Fibroblast of villous mesenchyme (primary cell): Measurements from ENCODE around the gene IL17B. TPM values are rescaled to one million over a fixed set of nuclear protein-coding genes. Genes with fewer than 3 reads are reported as not detected.
A peak's percentile ranks its signal among the peaks of the same experiment; 100 is the strongest.
"Not testable (repeated sequence)": the region's sequence is repeated elsewhere in the genome, so short reads cannot be mapped to it uniquely, and the experiment has no call there.

Source experiments
- DNase-seq: peaks from one replicate; pipeline ENCODE4 v3.0.0-alpha.2; 2010; ENCODE audit warnings: low read depth
- H3K4me3 ChIP-seq: 2 replicates; pipeline ENCODE4 v1.5.1; 2011; ENCODE audit warnings: low read depth, mild to moderate bottlenecking, low read length
- total RNA-seq: library from RNA; depleted of rRNA; stranded (reverse); fragments of >200 nt; gene quantifications from 2 replicates; pipeline ENCODE4 v1.2.3, GENCODE V29; 2012
- TF ChIP-seq, protein P1 (sequence below): IDR thresholded peaks from 2 replicates; pipeline ENCODE4 v1.5.1; 2012; ENCODE audit warnings: low read depth, mild to moderate bottlenecking, low read length; ENCODE audit not compliant: insufficient read depth

Gene IL17B
- total RNA-seq, 1 donor = not detected

DNA sequence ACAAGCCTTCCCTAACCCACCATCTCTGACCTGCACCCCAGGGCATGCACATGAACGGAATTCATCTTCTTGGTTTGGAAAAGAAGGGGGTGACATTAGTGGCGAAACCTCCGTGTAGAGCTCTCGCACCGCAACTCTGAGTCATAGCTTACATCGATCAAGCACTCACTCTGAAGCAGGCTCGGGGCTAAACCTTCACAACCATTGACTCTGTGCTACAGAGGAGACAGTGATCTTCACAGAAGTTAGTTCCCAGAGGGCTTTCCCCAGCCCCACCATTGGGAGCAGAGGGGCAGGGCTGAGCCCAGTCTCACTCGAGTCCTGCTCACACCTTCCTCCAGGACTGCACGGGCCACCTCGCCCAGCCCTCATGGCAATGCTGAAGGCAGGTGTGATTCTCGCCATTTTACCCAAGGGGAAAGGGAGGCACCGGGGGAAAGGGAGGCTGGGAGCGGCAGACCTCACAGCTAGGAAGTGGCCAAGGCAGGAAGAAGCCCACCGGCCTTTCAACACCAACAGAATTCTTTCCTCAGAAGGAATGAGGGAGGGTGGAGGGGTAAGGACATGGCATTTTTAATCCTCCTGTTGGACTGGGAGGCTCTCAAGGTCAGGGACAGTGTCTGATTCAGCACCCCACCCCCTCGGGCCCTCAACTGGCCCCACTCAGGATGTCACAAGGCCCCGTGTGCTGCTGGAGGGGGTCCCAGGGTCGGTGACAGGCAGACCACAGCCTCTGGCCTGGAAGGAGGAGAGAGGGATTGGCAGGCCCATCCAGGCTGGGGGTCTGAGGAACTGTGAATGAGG is 25.9 kb upstream of the IL17B start:
- peak; percentile 96 for DNase-seq

DNA sequence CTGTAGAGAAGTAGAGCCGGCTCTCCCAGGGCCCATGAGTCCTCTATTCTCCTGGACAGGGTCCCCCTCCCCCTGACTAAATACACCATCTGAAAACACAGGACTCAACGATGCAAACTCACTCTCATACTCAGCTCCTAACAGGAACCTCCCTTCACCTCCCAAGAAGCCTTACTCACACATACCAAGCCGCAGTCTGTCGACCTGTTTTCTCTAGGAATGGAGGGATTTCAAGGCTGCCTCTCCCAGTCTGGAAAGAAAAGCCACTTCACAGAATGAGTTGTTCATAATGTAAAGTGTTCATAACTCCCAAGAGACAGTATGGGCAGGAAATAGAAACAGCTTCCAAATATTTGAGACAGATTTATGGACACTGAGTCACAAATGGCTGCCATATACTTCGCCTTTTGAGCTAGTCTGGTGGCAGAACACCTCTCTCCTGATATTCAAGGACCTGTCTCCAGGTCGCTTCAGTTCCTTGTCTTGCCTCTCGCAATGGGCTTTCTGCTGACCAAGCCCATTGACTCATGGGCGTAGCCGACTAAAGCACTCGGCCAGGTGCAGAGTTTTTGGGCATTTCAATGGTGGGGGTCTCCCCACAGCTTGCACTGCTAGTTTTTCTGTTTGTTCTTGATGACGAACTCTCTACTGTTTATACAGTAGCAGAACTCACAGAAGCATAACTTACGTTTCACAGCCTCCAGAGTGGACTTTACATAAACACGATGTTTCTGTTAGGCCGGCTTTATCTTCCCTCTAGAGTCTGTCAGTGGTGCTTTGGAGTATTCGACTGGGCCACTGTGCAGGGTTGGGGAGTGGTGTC is 25.0 kb upstream of the IL17B start:
- H3K4me3 ChIP-seq = no peak overlapping the region
- TF ChIP-seq, protein P1, sequence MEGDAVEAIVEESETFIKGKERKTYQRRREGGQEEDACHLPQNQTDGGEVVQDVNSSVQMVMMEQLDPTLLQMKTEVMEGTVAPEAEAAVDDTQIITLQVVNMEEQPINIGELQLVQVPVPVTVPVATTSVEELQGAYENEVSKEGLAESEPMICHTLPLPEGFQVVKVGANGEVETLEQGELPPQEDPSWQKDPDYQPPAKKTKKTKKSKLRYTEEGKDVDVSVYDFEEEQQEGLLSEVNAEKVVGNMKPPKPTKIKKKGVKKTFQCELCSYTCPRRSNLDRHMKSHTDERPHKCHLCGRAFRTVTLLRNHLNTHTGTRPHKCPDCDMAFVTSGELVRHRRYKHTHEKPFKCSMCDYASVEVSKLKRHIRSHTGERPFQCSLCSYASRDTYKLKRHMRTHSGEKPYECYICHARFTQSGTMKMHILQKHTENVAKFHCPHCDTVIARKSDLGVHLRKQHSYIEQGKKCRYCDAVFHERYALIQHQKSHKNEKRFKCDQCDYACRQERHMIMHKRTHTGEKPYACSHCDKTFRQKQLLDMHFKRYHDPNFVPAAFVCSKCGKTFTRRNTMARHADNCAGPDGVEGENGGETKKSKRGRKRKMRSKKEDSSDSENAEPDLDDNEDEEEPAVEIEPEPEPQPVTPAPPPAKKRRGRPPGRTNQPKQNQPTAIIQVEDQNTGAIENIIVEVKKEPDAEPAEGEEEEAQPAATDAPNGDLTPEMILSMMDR = no peak
- peak; percentile 93 for DNase-seq

More for the DNA sequence above, 25.9 kb upstream of the IL17B start:
- TF ChIP-seq, protein P1 = peak; percentile 3
- peak overlapping the region; percentile 20 for H3K4me3 ChIP-seq

DNA sequence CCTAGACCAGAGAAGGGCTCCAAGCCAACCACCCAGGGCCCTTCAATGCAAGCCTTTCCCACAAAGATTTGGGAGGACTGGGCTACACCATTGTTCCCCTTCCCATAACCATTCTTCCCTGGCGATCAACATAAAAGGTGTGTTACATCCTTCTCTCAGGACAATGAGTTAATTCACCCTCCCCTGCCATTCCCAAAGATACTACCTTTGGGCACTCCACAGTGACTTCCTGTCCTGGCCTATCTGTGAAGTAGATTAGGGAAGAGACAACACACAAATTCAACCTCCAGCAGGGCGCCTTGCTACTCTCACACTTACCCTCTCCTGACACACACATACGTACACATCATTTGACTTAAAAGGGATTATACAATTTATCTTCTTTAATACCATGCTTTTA is 23.2 kb upstream of the IL17B start:
- TF ChIP-seq, protein P1 = no peak
- H3K4me3 ChIP-seq = no peak overlapping the region
- no peak for DNase-seq

DNA sequence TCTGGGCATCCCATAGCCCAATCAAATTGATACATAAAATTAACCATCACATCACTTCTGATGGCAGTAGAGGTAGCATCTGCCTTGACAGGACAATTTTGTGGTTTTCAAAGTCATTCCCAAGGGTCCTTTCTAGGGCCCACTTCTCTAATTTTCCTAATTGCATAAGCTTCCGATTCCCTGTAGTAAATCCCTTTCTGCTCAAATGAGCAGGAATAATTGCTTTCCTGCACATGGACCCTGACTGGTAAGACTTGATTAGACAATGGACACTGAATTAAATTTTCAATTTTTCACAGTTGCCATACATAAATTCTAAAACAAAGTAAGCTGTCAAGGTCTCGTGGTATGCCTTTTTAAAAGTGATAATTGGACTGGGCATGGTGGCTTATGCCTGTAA is 22.0 kb upstream of the IL17B start:
- TF ChIP-seq, protein P1 = no peak
- H3K4me3 ChIP-seq = no peak overlapping the region
- no peak for DNase-seq

DNA sequence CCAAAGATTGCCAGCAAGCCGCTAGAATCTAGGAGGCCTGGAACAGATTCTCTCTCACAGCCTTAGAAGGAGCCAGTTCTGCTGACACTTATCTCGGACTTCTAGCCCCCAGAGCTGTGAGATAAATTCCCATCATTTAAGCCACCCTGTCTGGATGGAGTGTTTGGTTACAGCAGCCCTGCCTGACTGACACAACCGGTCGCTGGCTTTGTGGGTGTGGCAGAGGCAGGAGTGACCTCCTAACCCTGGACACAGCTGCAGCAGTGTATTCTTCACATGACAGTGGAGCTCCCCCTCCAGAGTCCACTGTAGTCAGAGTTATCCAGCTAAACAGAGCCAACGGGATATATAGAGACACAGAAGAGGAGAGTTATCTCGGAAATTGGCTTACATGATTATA is 21.2 kb upstream of the IL17B start:
- DNase-seq = peak; percentile 84
- TF ChIP-seq, protein P1 = no peak

DNA sequence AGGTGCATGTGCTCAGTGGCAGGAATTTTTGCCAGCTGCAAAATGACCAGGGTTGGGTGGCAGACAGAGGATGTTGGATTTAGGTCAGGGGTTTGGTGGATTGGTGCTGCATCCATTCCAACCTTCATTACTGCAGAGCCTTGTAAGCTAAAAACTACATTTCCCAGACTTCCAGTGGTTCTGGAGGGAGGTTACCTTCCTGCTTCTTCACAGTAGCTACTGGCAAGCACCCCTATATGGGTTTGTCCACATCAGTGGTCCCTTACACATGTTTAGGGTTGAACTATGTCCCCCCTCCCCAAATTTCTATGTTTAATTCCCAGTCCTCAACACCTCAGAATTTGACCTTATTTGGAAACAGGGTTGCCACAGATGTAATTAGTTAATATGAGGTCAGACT is 20.7 kb upstream of the IL17B start:
- DNase-seq = peak; percentile 37
- no peak overlapping the region for H3K4me3 ChIP-seq
- TF ChIP-seq, protein P1 = no peak

More for the DNA sequence above, 21.2 kb upstream of the IL17B start:
- no peak overlapping the region for H3K4me3 ChIP-seq

DNA sequence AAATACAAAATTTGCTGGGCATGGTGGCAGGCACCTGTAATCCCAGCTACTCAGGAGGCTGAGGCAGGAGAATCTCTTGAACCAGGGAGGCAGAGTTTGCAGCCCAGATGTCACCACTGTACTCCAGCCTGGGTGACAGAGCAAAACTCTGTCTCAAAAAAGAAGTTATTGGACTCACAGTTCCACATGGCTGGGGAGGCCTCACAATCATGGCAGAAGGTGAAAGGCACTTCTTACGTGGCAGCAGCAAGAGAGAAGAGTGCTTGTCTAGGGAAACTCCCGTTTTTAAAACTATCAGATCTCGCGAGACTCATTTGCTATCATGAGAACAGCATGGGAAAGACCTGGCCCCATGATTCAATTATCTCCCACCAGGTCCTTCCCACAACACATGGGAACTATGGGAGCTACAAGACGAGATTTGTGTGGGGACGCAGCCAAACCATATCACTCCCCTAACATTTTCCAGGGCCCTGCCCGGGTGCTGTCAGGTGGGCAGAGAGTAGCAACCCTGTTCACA is 19.7 kb upstream of the IL17B start:
- not testable (repeated sequence) for H3K4me3 ChIP-seq, DNase-seq
